ENCODE measurements around the gene IFITM5.

GRCh38 chr11:283405-284104 lies 15.8 kb downstream of the IFITM5 start:
- TF ChIP-seq POLR2AphosphoS5 (IDR thresholded peaks at IDR 0.05; ENCODE audit: borderline replicate concordance, low read depth, low read length) (no peak), EZH2 (IDR thresholded peaks at IDR 0.05) (no peak)

Measured in SK-N-MC (cell line).